Stimulated activated CD4-positive, alpha-beta T cell treated with anti-CD3 and anti-CD28 coated beads, Interleukin-1b, Interleukin-23, amount 100 ng/mL, for 1 hour (primary cell): ENCODE measurements around the gene DDX11.
"Not testable (repeated sequence)": the region's sequence is repeated elsewhere in the genome, so short reads cannot be mapped to it uniquely, and the experiment has no call there.

Experiments used
- DNase-seq, 2 donors: peaks; one replicate each; pipeline ENCODE4 v3.0.0-alpha.2; 2020; ENCODE audit warnings: low read depth in 2 of 2

The DDX11 gene

DNA sequence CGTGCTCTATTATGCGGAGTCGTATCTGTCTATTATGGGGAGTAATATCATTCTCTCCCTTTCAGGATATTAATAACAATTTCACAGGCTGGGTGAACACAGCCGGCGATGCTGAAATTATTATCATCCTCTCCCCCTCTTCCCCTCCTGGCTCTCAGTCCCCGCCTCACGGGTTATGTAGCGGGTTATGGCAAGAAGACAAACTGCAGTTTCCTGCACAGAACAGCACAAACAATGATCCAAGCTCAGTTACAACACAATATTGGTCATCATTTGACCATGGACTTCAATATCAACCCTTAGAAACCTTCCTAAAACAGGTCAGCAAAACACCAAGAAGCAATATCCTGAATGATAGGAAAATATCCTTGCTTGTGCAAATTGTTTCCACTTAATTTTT is 50.5 kb downstream of the DDX11 start:
- DNase-seq, result not testable (repeated sequence)

DNA sequence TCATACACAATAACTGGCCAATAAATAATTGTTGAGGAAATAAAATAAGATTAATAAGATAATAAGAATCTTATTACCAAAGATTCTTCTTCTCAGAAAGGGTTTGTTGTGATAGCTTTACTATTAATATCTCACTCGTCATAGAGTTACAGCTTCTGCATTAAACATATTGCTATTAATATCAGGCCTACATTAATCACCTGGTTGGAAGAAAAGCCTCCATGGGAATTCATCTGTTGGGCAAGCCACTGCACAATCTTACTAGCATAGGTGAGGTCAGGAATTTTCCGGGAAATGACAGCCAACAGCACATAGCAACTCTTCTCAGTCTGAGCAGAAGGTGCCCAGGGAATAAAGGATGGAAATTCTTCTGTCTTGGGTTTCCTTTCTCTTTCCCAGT is 51.5 kb downstream of the DDX11 start:
- not testable (repeated sequence) for DNase-seq

DNA sequence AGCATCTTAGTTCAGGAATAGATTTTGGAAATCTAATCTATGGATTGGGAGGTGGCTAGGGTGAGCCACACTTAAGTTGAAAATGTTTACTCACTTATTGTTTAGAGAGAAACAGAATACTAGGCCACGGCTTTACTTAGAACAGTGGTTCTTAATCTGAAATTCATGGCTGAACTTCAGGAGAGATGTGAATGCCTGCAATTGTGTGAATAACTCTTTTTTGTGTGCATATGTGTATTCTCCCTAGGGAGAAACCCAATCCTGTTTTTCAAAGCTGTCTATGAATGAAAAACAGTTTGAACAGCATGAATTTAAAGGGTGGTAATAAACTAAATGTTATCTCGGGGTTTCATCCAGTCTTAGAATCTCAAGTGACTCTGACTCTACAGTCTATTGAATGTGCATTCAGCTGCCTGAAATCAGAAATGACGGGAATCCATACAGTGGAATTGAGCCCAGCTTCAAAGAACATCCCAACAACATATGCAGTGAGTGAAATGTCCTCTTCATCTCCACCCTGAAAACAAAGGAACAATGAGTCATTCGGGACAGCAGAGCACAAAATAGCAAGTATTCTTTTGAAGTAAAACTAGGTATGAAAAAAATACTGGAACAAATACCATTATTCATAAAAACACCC is 53.7 kb downstream of the DDX11 start:
- not testable (repeated sequence) for DNase-seq

DNA sequence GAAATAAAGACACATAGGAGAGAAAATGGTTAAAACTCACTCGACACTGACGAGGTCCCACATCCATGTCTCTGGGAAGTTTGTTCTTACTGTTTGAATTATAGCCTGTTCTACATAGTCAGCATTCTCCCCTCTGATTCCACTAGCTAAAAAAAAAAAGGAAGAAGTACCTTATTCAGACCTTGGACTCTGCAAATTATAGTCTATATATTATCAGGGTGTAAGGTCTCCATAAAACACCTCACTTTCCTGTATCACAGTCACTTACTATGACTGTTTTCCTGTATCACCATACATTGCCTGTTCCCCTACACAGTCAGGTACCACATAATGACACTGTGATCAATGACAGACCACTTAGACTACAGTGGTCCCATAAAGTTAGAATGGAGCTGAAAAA is 62.9 kb downstream of the DDX11 start:
- DNase-seq, result not testable (repeated sequence)

DNA sequence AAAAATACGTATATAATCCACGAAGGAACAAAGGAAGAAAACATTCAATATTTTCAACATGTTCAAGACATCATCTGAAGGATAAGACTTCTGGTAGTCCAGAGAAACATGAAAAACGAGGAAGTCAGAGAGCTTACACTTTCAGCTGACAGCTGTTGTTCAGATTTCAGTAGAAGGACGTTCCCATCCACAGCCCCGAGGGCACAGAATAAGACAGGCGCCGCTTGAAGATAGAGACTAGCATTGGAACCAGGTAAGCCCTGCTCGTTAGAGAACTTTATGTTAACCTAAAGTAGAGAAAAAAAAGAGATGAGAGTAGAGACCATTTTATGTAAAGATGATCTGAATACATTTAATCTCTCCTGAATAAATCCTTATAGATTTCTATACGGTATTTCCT is 71.1 kb downstream of the DDX11 start:
- not testable (repeated sequence) for DNase-seq

DNA sequence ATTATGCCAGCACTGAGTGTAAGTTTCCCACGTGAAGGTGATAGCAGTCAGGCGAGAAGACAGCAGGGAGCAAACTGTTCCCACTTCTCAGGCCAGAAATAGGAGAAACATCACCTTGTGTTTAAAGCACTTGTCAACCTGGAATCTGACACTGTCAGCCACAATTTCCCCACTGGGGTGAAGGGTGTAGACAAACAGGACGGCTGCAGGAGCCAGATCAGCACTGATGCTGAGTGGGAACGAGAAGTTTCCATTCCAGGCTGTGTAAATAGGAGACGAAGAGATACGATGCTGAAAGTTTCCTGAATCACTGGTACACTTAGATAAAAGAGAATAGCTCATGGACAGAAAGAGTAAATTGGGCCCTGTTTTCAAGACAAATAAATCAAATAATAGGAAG is 71.6 kb downstream of the DDX11 start:
- not testable (repeated sequence) for DNase-seq

DNA sequence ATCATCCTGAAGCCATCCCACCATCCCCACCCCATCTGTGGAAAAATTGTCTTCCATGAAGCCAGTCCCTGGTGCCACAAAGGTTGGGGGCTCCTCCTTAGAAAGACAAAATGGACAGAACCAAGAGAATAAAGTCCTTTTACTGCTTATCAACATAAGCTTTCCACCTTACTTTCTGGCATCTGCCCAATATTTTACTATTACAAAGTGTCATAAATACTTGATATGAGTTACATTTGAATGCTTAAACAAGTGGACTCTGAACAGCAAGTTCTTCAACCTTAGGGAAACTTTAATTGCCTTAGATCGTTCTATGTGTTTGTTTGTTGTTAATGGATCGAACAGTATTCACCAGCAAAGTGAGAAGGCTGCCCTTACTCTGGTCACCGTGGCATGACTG is 73.8 kb downstream of the DDX11 start:
- DNase-seq, result not testable (repeated sequence)

DNA sequence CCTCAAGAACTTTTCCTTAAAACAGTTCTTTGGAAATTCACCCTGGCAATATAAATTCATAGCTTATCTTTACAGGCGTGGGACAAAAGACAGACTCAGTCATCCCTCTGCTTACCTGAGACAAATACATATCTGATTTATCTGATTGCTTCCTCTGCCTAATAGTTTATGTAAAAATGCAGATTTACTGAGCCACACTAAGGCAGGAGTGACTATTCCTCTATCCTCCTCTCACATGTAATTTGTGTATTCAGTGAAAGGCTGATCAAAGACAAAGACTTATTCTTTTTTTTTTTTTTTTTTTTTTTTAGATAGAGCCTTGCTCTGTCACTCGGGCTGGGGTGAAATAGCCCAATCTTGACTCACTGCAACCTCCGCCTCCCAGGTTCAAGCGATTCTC is 77.1 kb downstream of the DDX11 start:
- not testable (repeated sequence) for DNase-seq
